WTC11 (cell line): ENCODE data around the gene NOP16. TPM values are rescaled to one million over a fixed set of nuclear protein-coding genes. Genes with fewer than 3 reads are reported as not detected.

Experiments used
- ATAC-seq: fragments of 200-7000 bp; cut with Tn5 transposase; 2 replicates; pipeline ENCODE4 v1.10.0; 2021; ENCODE audit warnings: mild to moderate bottlenecking, moderate library complexity
- CTCF ChIA-PET: fragments of 300-600 bp; sonication (Branson Sonifier 250); formaldehyde crosslinking; loops from one replicate; lab custom pipeline; 2021; ENCODE audit warnings: antibody characterized with exemption; lab: Charles Lee
- POLR2A ChIA-PET: fragments of 350-600 bp; sonication (Branson Sonifier 250); formaldehyde crosslinking; loops from one replicate; lab custom pipeline; 2021; ENCODE audit warnings: antibody characterized with exemption; lab: Charles Lee
- DNase-seq: peaks from one replicate; pipeline ENCODE4 v3.0.0; 2021; ENCODE audit warnings: low spot score
- H3K27ac Mint-ChIP-seq: 2 replicates; pipeline ENCODE4 v1.8.0; 2021; ENCODE audit warnings: mixed read lengths
- H3K27me3 Mint-ChIP-seq: 2 replicates; pipeline ENCODE4 v1.8.0; 2021; ENCODE audit warnings: low read depth, mild to moderate bottlenecking, moderate library complexity, mixed read lengths
- H3K36me3 Mint-ChIP-seq: 2 replicates; pipeline ENCODE4 v1.8.0; 2021; ENCODE audit warnings: mixed read lengths
- H3K4me1 Mint-ChIP-seq: 2 replicates; pipeline ENCODE4 v1.8.0; 2022; ENCODE audit warnings: mixed read lengths
- H3K4me3 Mint-ChIP-seq: 2 replicates; pipeline ENCODE4 v1.8.0; 2021; ENCODE audit warnings: mild to moderate bottlenecking, moderate library complexity, mixed read lengths
- H3K9me3 Mint-ChIP-seq: 2 replicates; pipeline ENCODE4 v1.8.0; 2021; ENCODE audit warnings: mixed read lengths
- ATF1 ChIP-seq: sonication (generic); formaldehyde crosslinking; IDR thresholded peaks from 2 replicates; pipeline ENCODE4 v1.8.1; 2023; ENCODE audit warnings: mild to moderate bottlenecking, moderate library complexity, missing genetic modification reagents
- CBFB ChIP-seq: sonication (generic); formaldehyde crosslinking; IDR thresholded peaks from 2 replicates; pipeline ENCODE4 v1.8.1; 2022; ENCODE audit warnings: mild to moderate bottlenecking, low read depth, missing genetic modification reagents
- ELF4 ChIP-seq: sonication (generic); formaldehyde crosslinking; IDR thresholded peaks from 2 replicates; pipeline ENCODE4 v1.8.1; 2022; ENCODE audit warnings: low read depth, mild to moderate bottlenecking, moderate library complexity, missing genetic modification reagents
- GABPB1 ChIP-seq: sonication (generic); formaldehyde crosslinking; IDR thresholded peaks from 2 replicates; pipeline ENCODE4 v1.8.1; 2023; ENCODE audit warnings: mild to moderate bottlenecking, missing genetic modification reagents
- JAZF1 ChIP-seq: fragments of 250-450 bp; sonication (Bioruptor Pico); IDR thresholded peaks from 2 replicates; pipeline ENCODE4 v1.9.0; 2021; ENCODE audit warnings: moderate library complexity, mild to moderate bottlenecking, inconsistent platforms
- MYBL2 ChIP-seq: sonication (generic); formaldehyde crosslinking; IDR thresholded peaks from 2 replicates; pipeline ENCODE4 v1.8.1; 2023; ENCODE audit warnings: mild to moderate bottlenecking, moderate library complexity, missing genetic modification reagents
- NFATC4 ChIP-seq: fragments of 250-450 bp; sonication (Bioruptor Pico); IDR thresholded peaks from 2 replicates; pipeline ENCODE4 v1.9.0; 2021; ENCODE audit warnings: mild to moderate bottlenecking
- NR3C1 ChIP-seq: sonication (generic); formaldehyde crosslinking; conservative IDR thresholded peaks from 2 replicates; pipeline ENCODE4 v1.8.1; 2023; ENCODE audit warnings: low read depth, mild to moderate bottlenecking, missing genetic modification reagents
- OVOL2 ChIP-seq: fragments of 250-450 bp; sonication (Bioruptor Pico); IDR thresholded peaks from 2 replicates; pipeline ENCODE4 v1.9.0; 2021; ENCODE audit warnings: mild to moderate bottlenecking, borderline replicate concordance
- RELA ChIP-seq: sonication (generic); formaldehyde crosslinking; IDR thresholded peaks from 2 replicates; pipeline ENCODE4 v1.8.1; 2022; ENCODE audit warnings: missing genetic modification reagents, mild to moderate bottlenecking, borderline replicate concordance
- TEAD4 ChIP-seq: sonication (generic); formaldehyde crosslinking; IDR thresholded peaks from 2 replicates; pipeline ENCODE4 v1.8.0; 2022; ENCODE audit warnings: mild to moderate bottlenecking, missing genetic modification reagents
- TP53 ChIP-seq: sonication (generic); formaldehyde crosslinking; IDR thresholded peaks from 2 replicates; pipeline ENCODE4 v1.8.1; 2023; ENCODE audit warnings: mild to moderate bottlenecking, missing genetic modification reagents
- ZNF263 ChIP-seq: sonication (generic); formaldehyde crosslinking; IDR thresholded peaks from 2 replicates; pipeline ENCODE4 v1.8.1; 2022; ENCODE audit warnings: low read depth, mild to moderate bottlenecking, moderate library complexity, missing genetic modification reagents
- ZNF317 ChIP-seq: sonication (generic); formaldehyde crosslinking; IDR thresholded peaks from 2 replicates; pipeline ENCODE4 v1.8.1; 2023; ENCODE audit warnings: low read depth, mild to moderate bottlenecking, moderate library complexity, missing genetic modification reagents, borderline replicate concordance
- ZNF532 ChIP-seq: fragments of 250-450 bp; sonication (Bioruptor Pico); IDR thresholded peaks from 2 replicates; pipeline ENCODE4 v1.9.0; 2021; ENCODE audit warnings: mild to moderate bottlenecking, borderline replicate concordance
- total RNA-seq: library from RNA; stranded (reverse); gene quantifications from 3 replicates; pipeline ENCODE4 v1.2.3, GENCODE V29; 2021
- TF ChIP-seq, protein P1 (sequence below): fragments of 250-450 bp; sonication (Bioruptor Pico); IDR thresholded peaks from 2 replicates; pipeline ENCODE4 v2.1.2; 2022; ENCODE audit warnings: mild to moderate bottlenecking, moderate library complexity
- TF ChIP-seq, protein P2 (sequence below): sonication (generic); formaldehyde crosslinking; IDR thresholded peaks from 2 replicates; pipeline ENCODE4 v1.8.0; 2023; ENCODE audit warnings: mild to moderate bottlenecking, missing genetic modification reagents
- TF ChIP-seq, protein P3 (sequence below): sonication (generic); formaldehyde crosslinking; IDR thresholded peaks from 2 replicates; pipeline ENCODE4 v1.8.1; 2022; ENCODE audit warnings: mild to moderate bottlenecking, missing genetic modification reagents, moderate library complexity, borderline replicate concordance
- TF ChIP-seq, protein P4 (sequence below): sonication (generic); formaldehyde crosslinking; IDR thresholded peaks from 2 replicates; pipeline ENCODE4 v1.8.1; 2023; ENCODE audit warnings: mild to moderate bottlenecking, missing genetic modification reagents, moderate library complexity
- TF ChIP-seq, protein P5 (sequence below): sonication (generic); formaldehyde crosslinking; conservative IDR thresholded peaks from 2 replicates; pipeline ENCODE4 v1.8.1; 2022; ENCODE audit warnings: mild to moderate bottlenecking, missing genetic modification reagents
- TF ChIP-seq, protein P6 (sequence below): sonication (generic); formaldehyde crosslinking; IDR thresholded peaks from 2 replicates; pipeline ENCODE4 v1.8.1; 2022; ENCODE audit warnings: missing genetic modification reagents, borderline replicate concordance

Gene NOP16
- total RNA-seq, 1 experiment from 2014 or later, result 57.7 TPM

DNA sequence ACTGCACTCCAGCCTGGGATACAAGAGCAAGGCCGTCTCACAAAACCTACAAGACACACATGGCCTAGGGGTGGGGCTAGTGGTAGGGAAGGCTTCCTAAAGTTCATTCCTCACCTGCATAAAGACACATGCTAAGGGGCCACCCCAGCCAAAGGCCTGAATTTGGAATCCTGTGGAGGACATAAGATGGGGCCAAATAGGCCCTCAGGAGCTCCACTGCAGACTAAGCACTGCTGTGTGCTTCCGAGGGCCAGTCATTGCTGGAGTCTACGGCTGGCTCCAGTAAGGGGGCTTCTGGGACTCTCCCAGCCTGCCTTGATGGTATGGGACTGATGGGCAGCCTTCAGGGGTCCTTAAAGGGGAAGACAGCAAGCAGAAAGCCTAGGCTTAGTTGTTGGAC, 5.7 kb downstream of the NOP16 start (continued):
- TF ChIP-seq ELF4 (no peak), CBFB (CRISPR knock-in tag) (no peak), NR3C1 (CRISPR knock-in tag) (no peak)
- TF ChIP-seq, protein P1, sequence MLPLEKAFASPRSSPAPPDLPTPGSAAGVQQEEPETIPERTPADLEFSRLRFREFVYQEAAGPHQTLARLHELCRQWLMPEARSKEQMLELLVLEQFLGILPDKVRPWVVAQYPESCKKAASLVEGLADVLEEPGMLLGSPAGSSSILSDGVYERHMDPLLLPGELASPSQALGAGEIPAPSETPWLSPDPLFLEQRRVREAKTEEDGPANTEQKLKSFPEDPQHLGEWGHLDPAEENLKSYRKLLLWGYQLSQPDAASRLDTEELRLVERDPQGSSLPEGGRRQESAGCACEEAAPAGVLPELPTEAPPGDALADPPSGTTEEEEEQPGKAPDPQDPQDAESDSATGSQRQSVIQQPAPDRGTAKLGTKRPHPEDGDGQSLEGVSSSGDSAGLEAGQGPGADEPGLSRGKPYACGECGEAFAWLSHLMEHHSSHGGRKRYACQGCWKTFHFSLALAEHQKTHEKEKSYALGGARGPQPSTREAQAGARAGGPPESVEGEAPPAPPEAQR (CRISPR knock-in tag), result no peak
- TF ChIP-seq, protein P2, sequence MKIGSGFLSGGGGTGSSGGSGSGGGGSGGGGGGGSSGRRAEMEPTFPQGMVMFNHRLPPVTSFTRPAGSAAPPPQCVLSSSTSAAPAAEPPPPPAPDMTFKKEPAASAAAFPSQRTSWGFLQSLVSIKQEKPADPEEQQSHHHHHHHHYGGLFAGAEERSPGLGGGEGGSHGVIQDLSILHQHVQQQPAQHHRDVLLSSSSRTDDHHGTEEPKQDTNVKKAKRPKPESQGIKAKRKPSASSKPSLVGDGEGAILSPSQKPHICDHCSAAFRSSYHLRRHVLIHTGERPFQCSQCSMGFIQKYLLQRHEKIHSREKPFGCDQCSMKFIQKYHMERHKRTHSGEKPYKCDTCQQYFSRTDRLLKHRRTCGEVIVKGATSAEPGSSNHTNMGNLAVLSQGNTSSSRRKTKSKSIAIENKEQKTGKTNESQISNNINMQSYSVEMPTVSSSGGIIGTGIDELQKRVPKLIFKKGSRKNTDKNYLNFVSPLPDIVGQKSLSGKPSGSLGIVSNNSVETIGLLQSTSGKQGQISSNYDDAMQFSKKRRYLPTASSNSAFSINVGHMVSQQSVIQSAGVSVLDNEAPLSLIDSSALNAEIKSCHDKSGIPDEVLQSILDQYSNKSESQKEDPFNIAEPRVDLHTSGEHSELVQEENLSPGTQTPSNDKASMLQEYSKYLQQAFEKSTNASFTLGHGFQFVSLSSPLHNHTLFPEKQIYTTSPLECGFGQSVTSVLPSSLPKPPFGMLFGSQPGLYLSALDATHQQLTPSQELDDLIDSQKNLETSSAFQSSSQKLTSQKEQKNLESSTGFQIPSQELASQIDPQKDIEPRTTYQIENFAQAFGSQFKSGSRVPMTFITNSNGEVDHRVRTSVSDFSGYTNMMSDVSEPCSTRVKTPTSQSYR (CRISPR knock-in tag), result no peak
- TF ChIP-seq, all 79 proteins: peak for 0

DNA sequence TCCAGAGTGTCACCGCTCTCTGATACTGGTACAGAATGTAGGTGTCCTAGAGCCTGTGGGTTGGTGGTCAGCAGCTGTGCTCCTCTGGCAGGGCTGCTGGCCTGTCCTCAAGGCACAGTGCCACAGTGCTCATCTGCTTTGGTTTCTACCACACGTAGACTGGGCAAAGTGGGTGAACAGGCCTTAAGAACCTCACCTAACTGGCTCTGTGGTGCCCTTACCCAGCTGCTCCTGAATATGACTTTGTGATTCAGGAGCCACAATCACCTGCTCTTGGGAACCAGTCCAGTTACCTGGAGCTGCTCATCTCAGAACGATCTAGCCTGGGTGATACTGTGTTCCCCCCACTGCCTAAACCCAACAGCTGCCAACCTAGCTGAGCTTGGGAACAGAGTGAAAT, 6.4 kb downstream of the NOP16 start:
- POLR2A ChIA-PET, result no interaction called here
- Mint-ChIP-seq H3K36me3 (peaks cover 57% of the 10 kb centered on the region), H3K9me3 (no peaks in the 10 kb centered on the region), H3K27ac (no peak overlapping the region), H3K4me3 (no peak overlapping the region), H3K27me3 (no peaks in the 10 kb centered on the region), H3K4me1 (peaks cover 7% of the 10 kb centered on the region)
- CTCF ChIA-PET, result no interaction called here
- ATAC-seq (no peak), DNase-seq (no peak)
- no peak for TF ChIP-seq CBFB (CRISPR knock-in tag)
- TF ChIP-seq, protein P3, sequence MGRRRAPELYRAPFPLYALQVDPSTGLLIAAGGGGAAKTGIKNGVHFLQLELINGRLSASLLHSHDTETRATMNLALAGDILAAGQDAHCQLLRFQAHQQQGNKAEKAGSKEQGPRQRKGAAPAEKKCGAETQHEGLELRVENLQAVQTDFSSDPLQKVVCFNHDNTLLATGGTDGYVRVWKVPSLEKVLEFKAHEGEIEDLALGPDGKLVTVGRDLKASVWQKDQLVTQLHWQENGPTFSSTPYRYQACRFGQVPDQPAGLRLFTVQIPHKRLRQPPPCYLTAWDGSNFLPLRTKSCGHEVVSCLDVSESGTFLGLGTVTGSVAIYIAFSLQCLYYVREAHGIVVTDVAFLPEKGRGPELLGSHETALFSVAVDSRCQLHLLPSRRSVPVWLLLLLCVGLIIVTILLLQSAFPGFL (CRISPR knock-in tag), result no peak
- TF ChIP-seq, protein P4, sequence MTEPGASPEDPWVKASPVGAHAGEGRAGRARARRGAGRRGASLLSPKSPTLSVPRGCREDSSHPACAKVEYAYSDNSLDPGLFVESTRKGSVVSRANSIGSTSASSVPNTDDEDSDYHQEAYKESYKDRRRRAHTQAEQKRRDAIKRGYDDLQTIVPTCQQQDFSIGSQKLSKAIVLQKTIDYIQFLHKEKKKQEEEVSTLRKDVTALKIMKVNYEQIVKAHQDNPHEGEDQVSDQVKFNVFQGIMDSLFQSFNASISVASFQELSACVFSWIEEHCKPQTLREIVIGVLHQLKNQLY (CRISPR knock-in tag), result no peak
- TF ChIP-seq GABPB1, result no peak
- TF ChIP-seq MYBL2, result no peak
- TF ChIP-seq NFATC4 (CRISPR knock-in tag), result no peak
- TF ChIP-seq ZNF317 (CRISPR knock-in tag), result no peak
- TF ChIP-seq, protein P1 (CRISPR knock-in tag), result no peak
- no peak for TF ChIP-seq ATF1 (CRISPR knock-in tag)
- TF ChIP-seq, protein P5, sequence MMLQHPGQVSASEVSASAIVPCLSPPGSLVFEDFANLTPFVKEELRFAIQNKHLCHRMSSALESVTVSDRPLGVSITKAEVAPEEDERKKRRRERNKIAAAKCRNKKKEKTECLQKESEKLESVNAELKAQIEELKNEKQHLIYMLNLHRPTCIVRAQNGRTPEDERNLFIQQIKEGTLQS (CRISPR knock-in tag), result no peak
- no peak for TF ChIP-seq OVOL2 (CRISPR knock-in tag)
- TF ChIP-seq, protein P6, sequence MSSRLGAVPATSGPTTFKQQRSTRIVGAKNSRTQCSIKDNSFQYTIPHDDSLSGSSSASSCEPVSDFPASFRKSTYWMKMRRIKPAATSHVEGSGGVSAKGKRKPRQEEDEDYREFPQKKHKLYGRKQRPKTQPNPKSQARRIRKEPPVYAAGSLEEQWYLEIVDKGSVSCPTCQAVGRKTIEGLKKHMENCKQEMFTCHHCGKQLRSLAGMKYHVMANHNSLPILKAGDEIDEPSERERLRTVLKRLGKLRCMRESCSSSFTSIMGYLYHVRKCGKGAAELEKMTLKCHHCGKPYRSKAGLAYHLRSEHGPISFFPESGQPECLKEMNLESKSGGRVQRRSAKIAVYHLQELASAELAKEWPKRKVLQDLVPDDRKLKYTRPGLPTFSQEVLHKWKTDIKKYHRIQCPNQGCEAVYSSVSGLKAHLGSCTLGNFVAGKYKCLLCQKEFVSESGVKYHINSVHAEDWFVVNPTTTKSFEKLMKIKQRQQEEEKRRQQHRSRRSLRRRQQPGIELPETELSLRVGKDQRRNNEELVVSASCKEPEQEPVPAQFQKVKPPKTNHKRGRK (CRISPR knock-in tag), result no peak
- no peak for TF ChIP-seq ZNF532
- TF ChIP-seq RELA, result no peak
- TF ChIP-seq JAZF1 (CRISPR knock-in tag), result no peak
- TF ChIP-seq ZNF263 (CRISPR knock-in tag), result no peak
- no peak for TF ChIP-seq TP53 (CRISPR knock-in tag)
- no peak for TF ChIP-seq TEAD4 (CRISPR knock-in tag)
